ENCODE data around the gene KIAA0513. TPM values are rescaled to one million over a fixed set of nuclear protein-coding genes. Genes with fewer than 3 reads are reported as not detected.

KIAA0513 gene
- total and polyA plus RNA-seq, 2 donors (not counting 3 experiments of a cell fraction or from before 2014, with no cell fraction given) = 1.8 to 4.3 TPM

GRCh38 chr16:85111184-85111583 is 83.6 kb downstream of the KIAA0513 start:
- H3K9me1 ChIP-seq (replicated peaks; ENCODE audit: control insufficient read depth, extremely low read depth, insufficient read depth, low read length) = no peaks in the 10 kb centered on the region
- DNase-seq (ENCODE audit: low read depth, low spot score) = no peak
- no peak overlapping the region for H2AFZ ChIP-seq (ENCODE audit: low read depth, low read length)
- no peaks in the 10 kb centered on the region for H3K36me3 ChIP-seq (ENCODE audit: control insufficient read depth in 2 of 2, extremely low read depth in 1 of 2, insufficient read depth in 2 of 2, low read length in 2 of 2)
- no peak for FAIRE-seq
- TF ChIP-seq MAX (IDR thresholded peaks at IDR 0.05; ENCODE audit: insufficient read depth, insufficient read length) (no peak), CTCF (IDR thresholded peaks at IDR 0.05; ENCODE audit: extremely low read depth in 1 of 2, insufficient read depth in 1 of 2, low read depth in 1 of 2, low read length in 2 of 2) (no peak), MYC (IDR thresholded peaks at IDR 0.05; ENCODE audit: low read depth, low read length) (no peak), POLR2AphosphoS5 (IDR thresholded peaks at IDR 0.05; ENCODE audit: insufficient read depth, low read depth, low read length) (no peak), JUN (IDR thresholded peaks at IDR 0.05; ENCODE audit: borderline replicate concordance, insufficient read depth, insufficient read length, low read depth) (no peak), GATA2 (IDR thresholded peaks at IDR 0.05; ENCODE audit: insufficient read depth, insufficient read length, low read depth, low read length) (no peak), FOS (IDR thresholded peaks at IDR 0.05; ENCODE audit: borderline replicate concordance, insufficient read depth, low read length) (no peak), EZH2 (IDR thresholded peaks at IDR 0.05; ENCODE audit: borderline replicate concordance, low read depth, low read length, severe bottlenecking) (no peak), POLR2A (IDR thresholded peaks at IDR 0.05; ENCODE audit: low read depth, low read length) (no peak)
- no peak overlapping the region for H3K4me2 ChIP-seq (ENCODE audit: insufficient read depth, low read length)
- H3K27ac ChIP-seq (ENCODE audit: insufficient read depth, low read depth, low read length) = no peak overlapping the region
- H3K4me1 ChIP-seq (ENCODE audit: control insufficient read depth, extremely low read depth, insufficient read depth, low read length) = no peaks in the 10 kb centered on the region
- H3K79me2 ChIP-seq (ENCODE audit: control insufficient read depth, insufficient read depth, low read length) = no peaks in the 10 kb centered on the region
- H3K4me3 ChIP-seq (replicated peaks in 1 of 3; ENCODE audit: insufficient read depth in 1 of 3, low read depth in 1 of 3, low read length in 3 of 3) = no peak overlapping the region
- ChIA-PET CTCF (interaction anchor here (1.3 to 2.3 kb wide), 2 partner anchors 25 to 505 kb away, joined by 3 to 6 read pairs; no protein-coding TSS in a partner anchor), POLR2A (no interaction called here)
- no peaks in the 10 kb centered on the region for H3K27me3 ChIP-seq (ENCODE audit: control insufficient read depth in 2 of 2, insufficient read depth in 2 of 2, low read length in 2 of 2)
- dilution Hi-C loops (cut with MboI; ENCODE audit: extremely low pct_ligation_motif_present, low sequenced_read_pairs) (no loop called here), intact Hi-C loops (cut with micrococcal nuclease) (loop anchor here (10.0 kb wide), 1 partner anchor 224 kb away; no protein-coding TSS in a partner anchor)
- BruUV-seq (replicated peaks) = no TSS peak
- H3K9ac ChIP-seq (replicated peaks; ENCODE audit: extremely low read depth, insufficient read depth, low read length) = no peak overlapping the region
- no peaks in the 10 kb centered on the region for H4K20me1 ChIP-seq (replicated peaks; ENCODE audit: control insufficient read depth, extremely low read depth, insufficient read depth, low read length)
- H3K9me3 ChIP-seq (replicated peaks; ENCODE audit: control insufficient read depth, insufficient read depth, low read length) = no peaks in the 10 kb centered on the region

Measured in endothelial cell of umbilical vein (primary cell).